GM12875 (cell line): ENCODE measurements around the gene TOR1A.
A peak's percentile ranks its signal among the peaks of the same experiment; 100 is the strongest.
"Not testable (repeated sequence)": the region's sequence is repeated elsewhere in the genome, so short reads cannot be mapped to it uniquely, and the experiment has no call there.

ENCODE experiments used
- H3K4me3 ChIP-seq: one replicate; pipeline ENCODE4 v1.5.1; 2011; ENCODE audit warnings: low read depth, low read length, control low read depth
- CTCF ChIP-seq: IDR thresholded peaks from 2 replicates; pipeline ENCODE4 v1.5.1; 2011; ENCODE audit warnings: low read depth, mild to moderate bottlenecking, control low read depth, inconsistent platforms, low read length, moderate library complexity, borderline replicate concordance; ENCODE audit not compliant: insufficient read depth

Gene TOR1A

GRCh38 chr9:129798973-129799372 is 25.0 kb downstream of the TOR1A start:
- H3K4me3 ChIP-seq, result no peak overlapping the region
- no peak for TF ChIP-seq CTCF

GRCh38 chr9:129796029-129796428 is 27.9 kb downstream of the TOR1A start:
- H3K4me3 ChIP-seq, result not testable (repeated sequence)

- H3K4me3 ChIP-seq, result no peak overlapping the region
- TF ChIP-seq CTCF, result no peak
Observed at GRCh38 chr9:129794549-129794948, 29.4 kb downstream of the TOR1A start.

- no peak for TF ChIP-seq CTCF
Observed at GRCh38 chr9:129786481-129786880, 37.5 kb downstream of the TOR1A start.

GRCh38 chr9:129785866-129786265 is 38.1 kb downstream of the TOR1A start:
- H3K4me3 ChIP-seq, result no peak overlapping the region
- TF ChIP-seq CTCF, result no peak

More at GRCh38 chr9:129786481-129786880, 37.5 kb downstream of the TOR1A start:
- H3K4me3 ChIP-seq, result no peak overlapping the region

GRCh38 chr9:129784970-129785369 is 39.0 kb downstream of the TOR1A start:
- not testable (repeated sequence) for H3K4me3 ChIP-seq

GRCh38 chr9:129783516-129784361 is 40.2 kb downstream of the TOR1A start:
- TF ChIP-seq CTCF, result peak; percentile 81
- H3K4me3 ChIP-seq, result no peak overlapping the region

- no peak for TF ChIP-seq CTCF
- no peak overlapping the region for H3K4me3 ChIP-seq
Observed at GRCh38 chr9:129781981-129782380, 42.0 kb downstream of the TOR1A start.
